Left hindlimb (tissue), 1 donor: Measurements from ENCODE around the gene ATRN.
A peak's percentile ranks its signal among the peaks of the same experiment; 100 is the strongest.

ENCODE experiments used
- DNase-seq: peaks from one replicate; pipeline ENCODE4 v3.0.0-alpha.2; 2018

ATRN gene

DNA sequence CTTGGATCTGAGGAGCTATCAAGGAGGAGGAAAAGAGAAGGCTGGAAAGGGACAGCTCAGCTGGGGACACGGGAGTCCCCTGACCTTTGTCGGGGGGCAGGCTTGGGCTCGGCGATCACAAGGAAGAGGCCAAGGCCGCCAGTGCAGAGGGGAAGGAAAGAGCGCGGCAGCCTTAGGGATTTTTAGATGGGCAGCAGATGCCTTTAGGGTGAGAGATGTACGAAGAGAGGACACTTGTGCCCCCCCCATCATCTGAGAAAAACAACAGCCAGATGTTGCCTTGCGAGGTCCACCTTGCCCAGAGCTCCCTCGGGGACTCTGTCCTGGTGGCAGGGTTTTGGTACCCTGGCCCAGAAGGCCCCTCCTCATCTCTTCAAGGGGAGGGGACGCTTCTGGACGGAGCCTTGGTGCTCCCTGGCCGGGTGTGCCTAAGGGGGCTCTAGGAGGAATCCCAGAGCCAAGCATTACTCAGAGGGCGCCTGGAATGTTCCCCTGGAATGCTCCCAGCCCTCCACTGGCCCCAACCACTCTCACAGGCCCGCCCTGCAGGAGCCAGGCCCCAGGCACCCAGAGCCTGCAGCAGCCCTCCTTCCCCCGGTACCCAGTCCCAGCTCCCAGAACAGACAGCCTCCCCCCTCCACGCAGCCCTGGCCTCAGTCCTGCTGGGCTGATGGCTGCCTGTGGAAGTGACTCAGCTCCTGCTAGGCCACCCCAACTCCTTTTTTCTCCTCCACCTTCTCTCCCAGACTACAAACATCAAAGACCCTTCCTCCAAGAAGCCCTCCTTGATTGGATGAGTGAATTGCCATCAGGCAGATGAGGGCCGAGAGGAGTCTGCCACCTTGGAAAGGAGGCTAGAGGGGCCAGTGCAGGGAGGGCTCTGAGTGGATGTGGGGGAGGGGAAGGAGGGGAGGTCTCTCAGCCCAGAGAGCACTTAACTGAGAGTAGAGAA lies 209.2 kb downstream of the ATRN start:
- DNase-seq = no peak

GRCh38 chr20:3680701-3681351 lies 210.0 kb downstream of the ATRN start:
- no peak for DNase-seq

- no peak for DNase-seq
These were observed 210.6 kb downstream of the ATRN start for GRCh38 chr20:3681352-3681930.

DNA sequence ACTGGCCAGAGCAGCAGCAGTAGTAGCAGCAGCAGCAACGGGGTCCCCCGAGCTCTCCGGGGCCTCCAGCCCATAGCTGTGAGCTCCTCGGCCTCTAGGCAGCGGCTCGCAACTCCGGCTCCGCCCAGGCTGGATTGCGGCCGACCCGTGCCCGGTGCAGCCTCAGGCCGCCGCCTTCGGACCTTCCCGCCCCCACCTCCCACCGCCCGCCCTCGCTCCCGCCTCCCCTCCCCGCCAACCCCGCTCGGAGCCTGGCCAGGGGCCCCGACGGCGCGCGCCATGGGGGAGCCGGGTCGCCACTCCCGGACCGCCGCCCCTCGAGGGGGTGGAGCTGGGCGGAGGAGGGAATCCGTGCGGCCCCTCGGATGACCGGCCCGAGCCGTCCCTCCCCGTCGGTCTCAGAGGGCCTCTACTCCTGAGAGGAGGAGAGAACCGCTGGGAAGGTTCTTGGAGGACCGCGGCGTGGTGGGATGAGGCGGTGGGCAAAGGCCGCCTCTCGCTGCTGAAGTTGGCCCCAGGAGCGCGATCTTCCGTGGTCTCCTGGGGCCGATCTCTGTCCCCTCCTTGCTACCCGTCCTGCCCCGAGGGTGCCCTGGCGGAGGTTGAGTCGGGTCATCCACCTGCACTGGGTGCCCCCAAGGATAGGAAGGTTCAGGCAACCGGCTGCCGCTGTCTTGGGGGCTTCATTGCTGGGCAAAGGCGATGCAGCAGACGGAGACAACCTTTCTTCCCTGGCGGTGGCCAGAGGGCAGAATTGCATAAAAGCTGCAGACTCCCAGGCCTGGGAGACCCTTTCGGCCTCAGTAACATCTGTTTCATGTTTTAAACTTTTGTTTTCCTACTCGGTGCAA lies 211.3 kb downstream of the ATRN start, which contains the start of gene ADAM33:
Gene ADAM33, minus strand, starts transcription at position 80 of the 851 bp plus-strand sequence. Its CDS starts 6 bp downstream, at position 74.
- peak; percentile 69 for DNase-seq

GRCh38 chr20:3685341-3685740 lies 214.5 kb downstream of the ATRN start:
- no peak for DNase-seq

- no peak for DNase-seq
These were observed 215.6 kb downstream of the ATRN start for GRCh38 chr20:3686421-3686820.

DNA sequence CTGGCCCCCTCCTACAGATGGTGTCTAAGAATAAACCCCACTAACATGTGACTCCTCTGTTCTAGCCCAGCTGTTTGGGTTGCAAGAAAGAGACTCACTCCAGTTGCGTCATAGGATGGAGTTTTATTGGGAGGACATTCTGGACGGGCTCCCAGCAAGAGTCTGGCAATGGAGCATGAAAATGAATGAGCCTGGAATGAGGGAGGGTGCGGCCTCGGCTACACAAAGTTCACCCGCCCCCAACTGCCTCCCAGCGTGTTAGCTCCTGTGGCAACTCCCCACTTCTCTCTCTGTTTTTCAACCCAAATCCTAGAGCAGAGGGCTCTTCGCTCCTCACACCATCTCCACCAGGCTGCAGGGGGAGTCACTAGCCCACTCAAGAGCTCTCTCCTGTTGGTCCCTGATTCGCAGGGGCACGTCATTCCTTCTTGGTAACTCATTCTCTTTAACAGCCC lies 216.1 kb downstream of the ATRN start:
- DNase-seq = peak; percentile 91

GRCh38 chr20:3687655-3688054 lies 216.8 kb downstream of the ATRN start:
- peak; percentile 36 for DNase-seq

- peak; percentile 16 for DNase-seq
These were observed 219.2 kb downstream of the ATRN start for GRCh38 chr20:3689978-3690377.

DNA sequence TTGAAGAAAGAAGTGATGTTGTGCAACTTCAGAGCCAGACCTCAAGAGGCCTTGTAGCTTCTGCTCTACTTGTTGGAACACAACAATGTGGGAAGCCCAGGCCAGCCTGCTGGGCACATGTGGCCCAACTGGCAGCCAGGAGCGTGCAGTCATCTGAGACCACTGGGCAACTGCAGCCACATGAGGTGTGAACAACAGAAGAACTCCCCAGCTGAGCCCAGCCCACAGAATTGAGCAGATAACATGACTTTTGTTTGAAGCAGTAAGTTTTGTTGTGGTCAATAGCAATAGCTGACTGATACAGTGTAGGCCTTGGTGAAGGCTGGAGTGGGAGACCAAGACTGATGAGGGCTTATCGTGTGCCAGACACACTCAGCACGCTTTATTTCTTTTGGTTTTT lies 219.6 kb downstream of the ATRN start:
- peak; percentile 10 for DNase-seq

DNA sequence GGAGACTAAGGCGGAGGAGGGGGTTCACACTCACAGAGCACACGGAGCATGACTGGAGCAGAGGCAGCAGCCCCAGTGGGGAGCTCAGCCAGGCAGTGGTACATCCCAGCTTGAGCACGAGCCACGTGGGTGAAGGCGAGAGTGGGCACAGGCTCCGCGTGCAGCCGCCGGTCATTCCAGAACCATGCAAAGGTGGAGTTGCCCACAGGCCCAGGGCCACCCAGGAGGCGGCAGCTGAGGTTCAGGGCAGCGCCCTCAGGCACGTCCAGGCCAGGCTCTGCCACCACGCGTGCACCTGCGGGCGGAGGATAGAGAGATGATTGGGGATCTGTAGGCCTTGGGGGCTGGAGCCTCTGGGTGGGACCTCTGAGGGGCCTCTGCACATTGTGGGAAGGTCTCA lies 220.5 kb downstream of the ATRN start:
- peak; percentile 21 for DNase-seq

- peak; percentile 2 for DNase-seq
These were observed 221.1 kb downstream of the ATRN start for GRCh38 chr20:3691897-3692296.

- DNase-seq = peak; percentile 17
These were observed 222.0 kb downstream of the ATRN start for GRCh38 chr20:3692706-3693294.

DNA sequence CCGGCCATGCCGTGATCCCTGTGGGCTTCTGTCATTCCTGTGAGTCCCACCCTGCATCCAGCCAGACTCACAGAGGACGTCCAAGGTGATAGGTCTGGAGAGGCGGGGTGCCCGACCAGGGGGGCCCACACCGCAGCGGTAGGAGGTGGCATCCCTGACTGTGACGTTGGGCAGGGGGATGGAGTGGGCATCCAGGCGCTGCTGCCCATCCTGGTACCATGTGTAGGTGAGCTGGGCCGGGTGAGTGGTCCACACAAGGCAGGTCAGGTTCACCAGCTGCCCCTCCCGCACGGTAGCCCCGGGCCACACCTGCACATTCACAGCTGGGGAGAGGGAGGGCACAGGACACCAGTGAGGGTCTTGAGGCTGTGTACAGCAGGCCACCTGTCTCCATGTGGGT lies 222.6 kb downstream of the ATRN start:
- DNase-seq = peak; percentile 24

DNA sequence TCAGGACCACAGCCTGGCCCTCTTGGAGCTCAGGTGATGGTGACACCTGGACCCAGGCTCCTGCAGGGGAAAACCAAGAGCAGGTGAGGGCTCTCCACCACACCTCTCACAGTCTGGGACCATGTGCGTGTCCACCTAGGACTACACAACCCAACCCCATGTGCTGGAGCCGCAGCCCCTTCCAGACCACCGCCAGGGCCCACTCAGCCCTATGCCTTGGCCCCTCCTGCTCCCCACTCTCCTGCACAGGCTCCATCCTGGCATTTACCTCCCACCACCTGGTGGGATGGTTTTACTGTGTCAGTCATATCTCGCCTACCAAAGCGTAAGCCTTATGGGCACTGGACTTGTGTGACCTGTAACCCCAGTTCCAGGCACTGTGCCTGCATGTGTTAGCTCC lies 224.0 kb downstream of the ATRN start:
- peak; percentile 15 for DNase-seq

- no peak for DNase-seq
These were observed 225.4 kb downstream of the ATRN start for GRCh38 chr20:3696200-3696599.

DNA sequence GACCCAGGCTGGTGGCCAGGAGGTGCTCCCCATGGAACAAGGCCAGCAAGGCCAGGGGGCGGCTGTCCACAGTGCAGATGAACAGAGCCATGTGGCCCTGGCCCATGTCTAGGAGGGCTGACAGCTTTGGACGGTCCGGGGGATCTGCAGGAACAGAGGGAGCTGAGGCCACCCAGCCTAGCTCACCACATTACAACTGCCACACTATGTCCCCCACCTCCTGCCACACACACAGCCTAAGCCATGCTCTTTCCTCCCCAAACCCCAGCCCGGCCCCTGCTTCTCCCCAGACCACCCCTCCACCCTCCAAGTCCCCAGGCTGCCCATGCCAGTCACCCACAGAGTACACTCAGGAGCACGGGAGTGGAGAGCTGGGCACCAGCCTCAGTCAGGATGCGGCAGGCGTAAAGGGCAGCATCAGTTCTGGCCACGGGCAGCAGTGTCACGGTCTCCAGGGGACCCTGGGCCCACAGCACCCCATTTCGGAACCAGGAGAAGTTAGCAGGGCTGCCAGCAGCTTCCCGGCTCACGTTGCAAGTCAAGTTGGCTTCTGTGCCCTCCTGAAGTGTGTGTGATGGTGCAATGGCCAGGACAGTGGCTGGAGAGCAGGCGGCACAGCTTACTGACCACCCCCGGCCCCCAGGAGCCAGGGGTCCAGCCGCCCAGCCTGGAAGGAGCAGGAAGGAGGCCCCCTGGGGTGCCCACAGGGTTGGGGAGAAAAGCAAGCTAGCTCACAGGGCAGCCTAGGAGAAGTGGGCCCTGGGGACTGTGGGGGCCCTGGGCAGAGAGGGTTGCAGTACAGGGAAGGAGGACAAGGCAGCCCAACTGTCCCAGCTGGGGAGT lies 226.1 kb downstream of the ATRN start:
- DNase-seq = no peak

- DNase-seq = peak; percentile 13
These were observed 226.9 kb downstream of the ATRN start for GRCh38 chr20:3697588-3698305.

DNA sequence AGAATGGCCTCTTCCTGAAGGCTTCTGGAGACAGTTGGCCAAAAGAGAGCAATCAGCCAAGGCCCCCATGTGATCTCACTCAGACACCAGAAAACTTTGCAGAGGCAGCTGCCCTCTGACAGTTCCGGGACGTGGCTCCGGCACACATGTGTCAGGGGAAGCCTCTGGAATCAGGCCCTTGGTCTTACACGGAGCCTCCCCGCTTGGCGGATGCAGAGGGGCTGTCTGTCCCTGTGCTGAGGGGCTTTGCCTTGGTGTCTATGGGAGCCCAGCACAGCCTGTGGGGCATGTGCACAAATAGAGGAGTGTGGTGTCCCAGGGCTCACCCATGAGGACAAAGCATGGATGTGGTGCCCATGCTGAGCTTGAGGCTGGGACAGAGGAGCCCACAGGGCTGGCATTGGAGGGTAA lies 227.8 kb downstream of the ATRN start:
- no peak for DNase-seq

DNA sequence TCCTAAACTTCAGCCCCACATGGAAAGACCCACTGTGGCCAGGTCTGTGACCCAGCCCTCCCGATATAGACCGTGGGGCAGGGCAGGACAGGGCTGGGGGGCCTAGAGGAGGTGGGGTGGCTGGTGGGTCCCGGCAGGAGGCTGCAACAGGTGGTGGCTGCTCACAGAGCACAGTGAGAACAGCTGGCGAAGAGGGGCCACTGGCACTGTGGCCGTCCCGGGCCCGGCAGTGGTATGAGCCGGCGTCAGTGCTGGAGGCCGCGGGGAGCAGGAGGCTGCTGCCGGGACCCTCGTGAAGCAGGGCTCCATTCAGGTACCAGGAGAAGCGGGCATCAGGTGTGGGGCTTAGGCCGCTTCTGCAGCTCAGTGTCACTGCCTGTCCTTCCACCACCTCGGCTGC lies 228.2 kb downstream of the ATRN start:
- no peak for DNase-seq
